GM12801 (cell line): ENCODE data around the gene CLTCL1.

ENCODE experiments used
- TF ChIP-seq, protein P1 (sequence below): IDR thresholded peaks from one replicate; pipeline ENCODE4 v1.5.1; 2011; ENCODE audit warnings: control low read depth; ENCODE audit not compliant: insufficient read length; ENCODE audit errors: extremely low read depth

The CLTCL1 gene

DNA sequence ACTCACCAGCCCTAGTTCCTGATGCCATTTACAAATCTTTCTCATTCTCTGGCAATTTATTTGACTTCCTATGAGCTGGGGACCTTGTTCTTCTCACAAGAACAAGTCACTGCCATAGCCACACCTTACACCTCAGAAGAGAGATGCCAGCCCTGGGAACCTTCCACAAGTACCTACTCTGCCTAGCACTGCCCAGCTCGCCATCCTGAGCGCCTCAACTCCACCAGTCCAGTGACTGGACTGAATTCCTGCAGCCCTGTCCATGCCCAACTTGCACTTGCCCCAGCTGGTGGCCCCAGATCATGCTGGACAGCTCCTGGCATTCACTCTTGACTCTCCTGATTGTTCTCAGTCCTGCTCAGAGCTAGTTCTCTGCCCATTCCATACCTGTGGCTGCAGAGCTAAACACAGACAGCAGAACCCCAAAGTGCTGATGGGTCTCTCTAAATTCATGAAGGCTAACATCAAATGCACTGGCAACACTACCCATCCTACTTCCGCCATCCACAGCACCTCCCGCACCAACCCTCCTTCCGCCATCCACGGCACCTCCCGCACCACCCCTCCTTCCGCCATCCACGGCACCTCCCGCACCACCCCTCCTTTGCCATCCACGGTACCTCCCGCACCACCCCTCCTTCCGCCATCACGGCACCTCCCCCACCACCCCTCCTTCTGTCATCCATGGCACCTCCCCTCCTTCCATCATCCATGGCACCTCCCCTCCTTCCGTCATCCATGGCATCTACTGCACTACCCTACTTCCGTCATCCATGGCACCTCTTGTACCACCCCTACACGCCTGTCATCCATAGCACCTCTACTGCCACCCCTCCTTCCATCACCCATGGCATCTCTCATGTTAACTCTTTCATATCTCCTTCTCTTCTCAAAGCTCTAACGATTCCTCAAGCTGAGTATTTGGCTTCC lies 89.4 kb downstream of the CLTCL1 start:
- TF ChIP-seq, protein P1, sequence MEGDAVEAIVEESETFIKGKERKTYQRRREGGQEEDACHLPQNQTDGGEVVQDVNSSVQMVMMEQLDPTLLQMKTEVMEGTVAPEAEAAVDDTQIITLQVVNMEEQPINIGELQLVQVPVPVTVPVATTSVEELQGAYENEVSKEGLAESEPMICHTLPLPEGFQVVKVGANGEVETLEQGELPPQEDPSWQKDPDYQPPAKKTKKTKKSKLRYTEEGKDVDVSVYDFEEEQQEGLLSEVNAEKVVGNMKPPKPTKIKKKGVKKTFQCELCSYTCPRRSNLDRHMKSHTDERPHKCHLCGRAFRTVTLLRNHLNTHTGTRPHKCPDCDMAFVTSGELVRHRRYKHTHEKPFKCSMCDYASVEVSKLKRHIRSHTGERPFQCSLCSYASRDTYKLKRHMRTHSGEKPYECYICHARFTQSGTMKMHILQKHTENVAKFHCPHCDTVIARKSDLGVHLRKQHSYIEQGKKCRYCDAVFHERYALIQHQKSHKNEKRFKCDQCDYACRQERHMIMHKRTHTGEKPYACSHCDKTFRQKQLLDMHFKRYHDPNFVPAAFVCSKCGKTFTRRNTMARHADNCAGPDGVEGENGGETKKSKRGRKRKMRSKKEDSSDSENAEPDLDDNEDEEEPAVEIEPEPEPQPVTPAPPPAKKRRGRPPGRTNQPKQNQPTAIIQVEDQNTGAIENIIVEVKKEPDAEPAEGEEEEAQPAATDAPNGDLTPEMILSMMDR, result no peak

DNA sequence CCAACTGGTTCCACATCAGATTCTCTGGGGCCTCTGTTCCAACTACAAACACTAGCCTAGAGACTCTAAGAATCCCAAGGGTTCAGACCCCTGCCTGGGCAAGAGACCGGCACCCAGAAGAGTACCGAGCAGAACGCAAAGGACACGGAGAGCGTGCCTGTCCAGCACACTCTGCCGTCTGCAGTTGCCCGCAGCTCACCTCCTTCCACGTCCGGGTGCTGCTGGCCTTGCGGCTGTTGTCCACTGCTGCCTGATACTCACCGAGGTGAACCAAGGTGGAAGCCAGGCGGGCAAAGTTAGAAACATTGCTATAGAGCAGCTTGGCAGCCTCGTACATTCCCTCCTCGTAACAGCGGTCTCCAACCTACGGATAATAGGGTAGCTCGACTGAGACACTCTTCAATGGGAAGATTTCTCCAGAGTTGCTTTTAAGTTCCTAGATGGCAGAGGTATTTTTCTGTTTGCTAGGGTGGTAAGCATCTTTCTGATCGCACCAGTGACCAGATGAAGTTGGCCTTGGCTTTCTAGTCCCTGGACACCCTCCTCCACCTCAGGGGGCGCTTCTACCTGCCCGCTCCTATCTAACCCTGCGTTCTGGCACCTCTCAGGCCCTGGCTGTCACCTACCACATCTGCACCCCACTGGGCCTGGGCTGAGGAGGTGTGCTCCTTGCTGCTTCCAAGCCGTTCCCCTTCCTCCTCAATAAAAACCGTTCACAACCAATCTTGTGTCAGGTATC lies 90.2 kb downstream of the CLTCL1 start:
- TF ChIP-seq, protein P1, result no peak

DNA sequence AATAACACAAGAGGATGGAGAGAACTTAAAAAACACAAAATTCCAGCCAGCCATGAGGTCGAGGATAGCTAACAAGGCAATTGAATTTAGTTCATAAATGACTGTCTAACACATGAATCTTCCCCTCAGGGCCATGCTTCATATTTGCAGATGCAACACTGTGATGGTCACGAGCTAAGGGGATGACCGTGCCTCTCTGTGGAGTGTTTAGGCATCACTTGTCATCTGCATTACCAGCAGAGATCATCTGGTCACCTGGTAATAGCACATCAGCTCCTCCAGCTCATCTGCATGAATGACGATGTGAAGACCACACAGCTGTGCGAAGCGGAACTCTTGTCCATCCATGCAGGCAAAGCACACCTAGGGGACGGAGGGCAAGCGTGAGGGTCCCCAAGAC lies 92.0 kb downstream of the CLTCL1 start:
- TF ChIP-seq, protein P1, result no peak

DNA sequence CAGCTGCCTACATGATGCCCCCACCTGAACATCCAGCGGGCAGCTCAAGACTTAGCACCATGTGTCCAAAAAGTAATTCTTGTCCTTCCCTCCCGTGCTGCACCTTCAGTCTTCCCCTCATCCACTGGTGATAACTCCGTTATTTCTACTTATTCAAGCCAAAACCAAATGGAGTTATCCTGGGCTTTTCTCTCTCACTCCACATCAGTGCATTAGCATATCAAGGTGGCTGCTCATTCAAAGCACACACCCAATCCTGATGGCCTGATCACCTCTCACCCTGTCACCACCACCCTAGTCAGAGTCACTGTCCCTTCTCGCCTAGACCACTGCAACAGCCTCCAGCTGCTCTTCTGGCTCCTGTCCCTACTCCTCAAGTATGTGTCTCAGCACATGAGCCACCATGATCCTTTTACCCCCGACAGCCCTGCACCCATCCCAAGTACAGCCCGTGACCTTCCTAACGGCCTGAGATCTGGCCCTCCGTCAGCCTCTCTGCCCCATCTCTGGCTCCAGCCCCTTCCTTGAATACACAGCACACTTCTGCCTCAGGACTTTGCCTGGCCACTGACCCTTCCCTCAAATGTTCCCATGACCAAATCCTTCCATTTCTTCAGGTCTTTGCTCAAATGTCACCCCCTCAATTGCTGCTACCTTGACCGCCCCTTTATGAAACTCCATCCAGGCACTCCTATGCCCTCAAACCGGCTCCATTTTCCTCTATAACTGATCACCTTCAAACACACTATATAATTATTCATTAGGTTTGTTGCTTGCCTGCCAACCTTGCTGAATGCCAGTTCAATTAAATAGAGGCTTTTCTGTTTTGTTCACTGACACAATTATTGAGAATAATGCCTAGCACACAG lies 93.3 kb downstream of the CLTCL1 start:
- TF ChIP-seq, protein P1, result no peak

DNA sequence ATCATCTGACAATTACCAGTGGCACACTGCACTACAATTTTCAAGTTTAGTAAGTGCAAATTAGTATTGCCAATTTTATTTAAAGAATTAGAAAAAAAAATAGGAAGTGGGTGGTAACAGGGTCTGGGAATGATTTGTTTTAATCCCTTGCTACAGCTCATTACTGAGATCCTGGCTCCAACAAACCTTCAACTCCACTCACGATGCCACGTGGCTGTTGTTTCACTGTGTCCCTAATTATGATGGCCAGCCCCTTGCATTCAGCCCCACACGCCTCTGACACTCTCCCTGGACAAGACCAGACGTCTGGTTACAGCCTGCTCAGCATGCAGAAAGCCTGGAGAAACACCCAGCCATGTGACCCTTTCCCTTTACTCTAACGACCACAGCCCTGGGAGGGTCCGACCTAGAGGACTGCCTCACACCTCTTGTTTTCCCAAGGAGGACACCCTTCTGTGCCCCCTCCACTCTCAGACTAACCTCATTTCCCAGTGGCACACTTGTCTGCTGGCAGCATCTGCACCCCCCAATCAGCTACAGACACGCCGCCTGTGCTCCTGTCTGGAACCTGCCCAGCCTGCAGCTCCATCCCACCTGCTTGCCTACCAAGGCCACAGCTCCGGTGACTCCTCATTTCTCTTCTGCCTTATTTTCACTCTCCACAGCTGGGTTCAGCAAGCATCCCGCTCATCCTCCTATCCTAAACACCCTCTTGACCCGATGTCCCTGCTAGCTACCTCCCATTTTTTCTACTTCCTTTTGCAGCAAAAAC lies 94.5 kb downstream of the CLTCL1 start:
- TF ChIP-seq, protein P1, result no peak

DNA sequence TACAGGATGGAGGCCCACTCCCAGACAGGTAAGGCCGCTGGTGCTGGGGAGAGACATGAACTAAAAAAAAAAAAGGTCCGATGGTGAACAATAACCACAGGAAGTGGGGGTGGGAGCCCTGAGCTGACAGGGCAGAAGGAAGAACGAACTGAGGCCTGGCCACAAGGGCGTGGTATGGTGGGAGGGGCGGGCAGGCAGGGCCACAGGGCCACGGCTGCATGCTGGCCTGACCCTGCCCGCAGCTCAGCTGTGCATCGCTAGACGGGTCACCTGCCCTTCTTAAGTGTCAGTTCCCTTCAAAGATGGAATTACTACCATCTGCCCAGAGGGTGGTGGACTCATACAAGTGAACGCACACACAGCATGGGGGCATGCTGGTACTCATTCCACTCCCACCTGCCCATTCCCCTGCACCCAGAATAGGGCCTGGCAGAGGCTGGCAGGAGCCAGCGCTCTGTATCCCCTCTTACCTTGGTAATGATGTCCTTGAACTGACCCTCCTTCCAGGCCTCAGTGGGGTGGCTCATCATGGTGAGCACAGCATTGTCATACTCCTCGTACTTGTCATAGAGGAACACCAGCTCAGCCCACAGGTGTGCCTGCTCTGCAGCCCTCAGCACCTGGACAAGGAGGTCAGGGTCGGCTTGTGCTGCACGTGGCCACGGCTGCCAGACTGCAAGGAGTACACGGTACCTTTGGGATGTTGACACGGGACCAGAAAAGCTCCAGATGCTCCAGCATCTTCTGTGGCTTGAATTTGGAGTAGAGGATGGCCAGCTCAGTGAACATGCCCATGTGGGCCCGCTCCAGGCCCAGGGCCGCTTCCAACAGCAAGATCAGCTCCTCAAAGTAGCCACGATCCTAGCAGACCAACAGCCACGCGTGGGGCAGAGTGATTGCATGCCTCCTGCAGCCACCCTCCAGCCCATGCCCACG lies 95.5 kb downstream of the CLTCL1 start:
- TF ChIP-seq, protein P1, result no peak
